GM19099 (cell line): ENCODE measurements around the gene ASTN2.

Experiments
- POLR2A ChIP-seq: IDR thresholded peaks from 3 replicates; pipeline ENCODE4 v1.6.1; 2011; ENCODE audit warnings: low read depth; ENCODE audit not compliant: insufficient read length; ENCODE audit errors: extremely low read depth

Gene ASTN2

DNA sequence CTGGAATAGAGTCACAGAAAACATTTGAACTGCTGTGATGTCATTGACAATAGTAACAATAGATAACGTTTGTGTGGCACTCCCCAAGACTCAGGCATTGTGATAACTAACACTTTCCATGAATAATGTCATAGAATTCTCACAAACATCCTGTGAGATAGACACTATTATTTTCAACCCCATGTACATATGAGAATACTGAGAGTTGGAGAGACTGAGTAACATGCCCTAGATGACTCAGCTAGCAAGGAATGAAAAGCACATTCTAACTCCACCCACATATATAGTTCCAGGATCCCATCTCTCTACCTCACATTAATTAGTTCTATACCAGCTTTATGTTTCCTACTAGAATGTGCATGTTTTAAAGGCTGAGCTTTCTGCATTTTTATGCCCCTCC lies 71.4 kb downstream of the ASTN2 start:
- TF ChIP-seq POLR2A: no peak

DNA sequence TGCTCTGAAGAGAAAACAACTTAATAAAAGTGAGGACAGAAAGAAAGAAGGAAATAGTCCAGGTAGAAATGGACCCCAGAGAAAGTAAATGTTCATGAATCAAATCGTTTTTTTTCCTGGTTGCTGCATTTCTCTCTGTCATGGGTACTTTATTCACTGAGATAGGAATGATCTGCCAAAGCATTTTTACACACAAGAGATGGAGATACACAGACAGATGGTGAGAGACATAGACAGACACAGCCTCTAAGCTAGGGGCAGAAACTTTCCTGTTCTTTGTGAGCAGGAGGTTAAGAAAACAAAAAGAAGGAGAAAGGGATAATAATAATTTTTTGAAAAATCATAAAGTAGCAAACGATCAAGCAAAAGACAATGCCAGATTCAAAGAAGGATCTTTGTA lies 73.7 kb downstream of the ASTN2 start:
- no peak for TF ChIP-seq POLR2A

DNA sequence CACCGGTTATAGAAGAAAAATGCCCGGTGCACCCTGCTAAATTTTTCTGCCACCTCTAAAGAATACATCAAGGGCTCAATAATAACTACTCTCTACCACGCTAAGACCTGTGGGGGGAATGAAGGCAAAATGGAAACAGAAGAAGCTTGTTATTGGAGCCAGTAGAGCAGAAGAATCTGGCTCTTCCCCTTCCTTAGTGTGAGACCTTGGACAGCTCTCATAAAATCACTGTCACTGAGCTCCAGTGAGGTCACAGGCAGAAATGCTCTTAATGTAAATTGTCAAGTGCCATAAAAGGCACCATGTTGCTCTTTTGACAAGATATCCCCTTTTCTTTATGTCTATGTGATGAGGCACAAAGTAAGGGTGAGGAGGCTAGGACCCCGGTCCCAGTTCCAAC lies 74.4 kb downstream of the ASTN2 start:
- TF ChIP-seq POLR2A: no peak

DNA sequence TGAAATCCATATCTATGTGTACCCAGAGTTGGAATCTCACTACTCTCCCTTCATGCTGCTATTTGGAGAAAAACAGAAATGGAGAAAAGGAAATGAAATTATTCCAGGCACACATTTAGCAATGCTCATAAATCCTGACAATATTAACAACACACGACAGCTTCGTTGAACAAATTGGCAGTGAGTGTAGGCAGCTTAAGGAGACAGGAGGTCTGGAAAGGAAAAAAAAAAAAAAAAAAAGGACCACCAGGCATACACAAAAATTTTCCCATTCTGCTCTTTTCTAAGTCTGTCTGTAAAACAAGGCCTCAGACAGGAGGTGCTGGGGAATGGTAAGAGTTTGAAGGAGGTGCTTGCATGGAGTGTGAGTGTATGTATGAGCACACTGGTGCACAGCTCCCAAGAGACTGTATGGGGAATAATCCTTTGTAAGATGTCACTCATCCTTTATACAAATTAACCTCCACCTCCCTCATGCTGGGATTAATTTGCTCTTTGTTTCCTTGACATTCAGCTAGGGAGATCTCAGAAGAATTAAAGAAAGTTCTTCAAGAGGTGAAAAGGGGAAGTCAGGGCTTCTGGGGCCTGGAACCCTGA lies 78.9 kb downstream of the ASTN2 start:
- TF ChIP-seq POLR2A: no peak

DNA sequence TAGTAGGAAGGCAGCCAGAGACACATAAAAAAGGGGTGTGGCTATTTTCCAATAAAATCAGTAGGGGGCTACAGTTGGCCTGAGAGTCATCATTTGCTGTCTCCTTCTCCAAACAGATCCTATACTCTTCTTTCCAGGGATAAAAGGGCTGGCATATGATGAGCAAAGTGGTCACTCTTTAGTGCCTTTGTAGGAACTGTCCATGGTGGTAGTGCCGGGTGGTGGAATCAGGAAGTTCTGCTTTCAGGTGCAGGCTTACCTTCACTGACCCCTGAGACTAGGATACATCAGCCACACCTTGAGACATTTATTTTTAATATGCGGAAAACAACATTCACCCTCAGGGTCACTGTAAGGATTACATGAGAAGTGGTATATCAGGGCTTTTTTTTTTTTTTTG lies 80.8 kb downstream of the ASTN2 start:
- TF ChIP-seq POLR2A: no peak

DNA sequence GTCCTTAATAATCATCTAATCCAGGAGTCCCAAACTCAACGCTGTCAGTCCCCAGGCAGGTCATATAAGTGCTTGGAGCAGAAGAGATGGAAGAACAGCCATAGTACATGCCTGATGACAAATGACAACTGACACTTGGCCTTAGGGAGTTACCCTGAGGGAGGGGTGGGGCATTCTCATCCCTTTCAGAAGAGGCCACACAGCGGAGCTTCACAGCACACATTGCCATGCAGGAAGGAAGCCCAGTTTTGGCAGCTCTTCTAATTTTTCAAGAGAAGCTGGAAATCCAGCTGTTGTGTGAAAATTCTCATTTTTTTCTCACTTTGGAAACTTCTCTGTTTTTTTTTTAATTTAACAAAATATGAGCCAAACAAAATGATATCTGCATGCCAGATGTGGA lies 89.0 kb downstream of the ASTN2 start:
- TF ChIP-seq POLR2A: no peak

DNA sequence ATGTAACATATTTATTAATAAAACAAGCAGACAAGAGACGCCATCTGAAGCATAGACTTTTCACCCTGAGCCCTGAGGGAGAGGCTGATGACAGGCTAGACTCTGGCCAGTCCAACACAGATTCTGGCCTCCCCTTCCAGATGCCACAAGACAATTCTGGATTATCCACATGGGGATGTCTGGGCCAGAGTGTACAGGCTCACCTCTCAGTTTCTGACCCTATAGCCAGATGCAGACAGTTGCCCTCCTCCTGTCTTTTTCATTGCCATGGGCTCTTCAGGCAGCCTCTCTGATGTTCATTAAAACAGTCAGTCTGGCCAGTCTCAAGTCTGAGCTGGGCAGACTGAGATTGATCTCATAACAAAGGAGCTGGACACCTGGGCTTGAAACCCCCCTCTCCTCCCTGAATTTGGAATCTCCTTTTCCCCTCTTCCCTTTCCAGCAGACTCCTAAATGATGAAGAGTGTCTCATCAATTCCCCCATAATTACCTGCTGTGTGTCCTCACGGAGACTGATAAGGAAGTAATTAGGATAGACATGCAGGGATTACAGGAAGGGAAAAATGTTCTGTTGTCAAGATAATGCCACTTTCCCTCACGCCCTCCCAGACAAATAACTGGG lies 89.6 kb downstream of the ASTN2 start:
- no peak for TF ChIP-seq POLR2A

DNA sequence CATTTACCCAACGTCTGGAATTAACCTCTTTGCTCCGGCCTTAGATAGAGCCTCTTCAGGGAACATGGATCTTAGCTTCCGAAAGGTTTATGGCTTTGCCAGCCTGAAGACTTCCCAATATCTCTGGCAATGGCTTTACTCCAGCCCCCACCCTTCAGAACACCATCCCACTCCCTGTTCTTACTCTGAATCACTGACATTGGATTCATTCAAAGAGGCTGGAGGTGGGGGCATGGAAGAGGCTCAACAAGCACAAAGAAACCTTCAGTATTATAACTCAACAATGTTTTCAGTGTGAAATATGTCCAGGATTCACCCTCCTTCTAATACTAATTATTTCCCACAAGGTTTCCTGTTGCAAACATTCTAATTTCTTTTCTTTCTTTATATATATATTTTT lies 91.5 kb downstream of the ASTN2 start:
- TF ChIP-seq POLR2A: no peak

DNA sequence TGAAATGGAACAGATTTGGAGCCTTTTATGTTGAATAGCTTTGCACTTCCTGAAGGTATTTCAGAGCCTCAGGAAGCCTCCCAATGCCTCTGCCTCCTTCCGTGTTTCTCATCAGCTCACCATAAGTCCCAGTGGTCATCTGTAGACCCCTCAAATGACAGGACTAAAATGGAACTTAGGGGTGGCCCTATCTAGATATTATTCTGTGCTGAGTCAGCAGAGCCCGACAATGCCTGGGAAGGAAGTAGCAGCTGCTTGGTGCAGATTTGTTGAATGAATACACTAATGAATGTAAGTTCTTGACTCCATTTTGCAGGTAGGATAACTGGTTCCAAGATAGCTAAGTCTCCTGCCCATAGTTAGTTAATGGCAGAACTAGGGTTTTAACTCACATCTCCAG lies 97.7 kb downstream of the ASTN2 start:
- TF ChIP-seq POLR2A: no peak

DNA sequence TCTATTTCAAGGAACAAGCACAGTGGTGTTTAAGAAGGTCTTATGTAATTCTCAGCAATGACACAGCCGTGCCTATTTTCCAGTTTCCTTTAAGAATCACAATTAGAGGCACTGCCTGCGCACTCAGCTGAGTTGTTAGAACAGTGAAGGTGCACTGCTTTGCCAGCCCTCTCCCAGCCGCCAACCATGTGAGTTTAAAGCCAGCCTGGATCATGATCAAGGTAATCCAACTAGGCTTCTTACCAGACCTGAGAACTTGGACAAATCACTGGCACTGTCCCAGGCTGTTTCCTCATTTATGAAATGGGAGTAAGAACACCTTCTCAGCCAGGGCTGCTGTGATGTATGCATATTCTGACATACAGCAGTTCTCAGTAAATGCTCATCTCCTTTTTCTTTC lies 99.6 kb downstream of the ASTN2 start:
- TF ChIP-seq POLR2A: no peak

DNA sequence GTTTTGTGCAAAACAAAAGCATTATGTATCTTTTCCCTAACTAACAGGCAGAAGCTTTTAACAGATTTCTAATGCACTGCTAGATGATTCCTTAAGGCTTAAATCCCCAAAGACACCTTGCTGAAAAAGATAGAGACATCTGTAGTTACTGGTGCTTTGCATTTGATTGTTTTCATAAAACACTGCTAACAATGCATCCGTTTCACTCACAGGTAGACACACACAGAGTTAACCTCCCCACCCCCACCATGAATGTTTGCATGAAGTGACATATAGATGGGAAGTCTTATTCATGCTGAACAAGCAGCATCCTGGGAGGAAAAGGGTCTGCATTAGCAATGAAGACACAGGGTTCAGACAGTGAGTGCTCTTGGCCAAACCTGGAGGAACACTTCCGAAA lies 100.9 kb downstream of the ASTN2 start:
- no peak for TF ChIP-seq POLR2A

DNA sequence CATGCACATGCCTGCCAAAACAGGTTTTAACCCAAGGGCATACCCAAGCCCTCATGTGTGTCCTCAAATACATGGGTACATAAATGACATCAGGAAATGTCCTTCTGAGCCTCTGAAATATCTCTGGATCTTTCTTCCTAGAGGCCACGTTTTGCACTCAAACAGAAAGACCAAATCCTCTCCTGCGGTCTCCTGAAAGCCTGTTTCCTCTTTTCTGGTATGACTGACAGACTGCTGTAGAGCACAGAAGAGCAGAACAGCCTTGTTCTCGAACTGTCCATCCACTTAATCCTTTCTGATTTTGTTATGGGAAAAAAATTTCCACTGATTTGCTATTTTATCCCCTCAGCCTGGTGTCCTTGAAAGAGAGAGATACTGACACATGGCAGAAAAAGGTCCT lies 107.2 kb downstream of the ASTN2 start:
- no peak for TF ChIP-seq POLR2A

DNA sequence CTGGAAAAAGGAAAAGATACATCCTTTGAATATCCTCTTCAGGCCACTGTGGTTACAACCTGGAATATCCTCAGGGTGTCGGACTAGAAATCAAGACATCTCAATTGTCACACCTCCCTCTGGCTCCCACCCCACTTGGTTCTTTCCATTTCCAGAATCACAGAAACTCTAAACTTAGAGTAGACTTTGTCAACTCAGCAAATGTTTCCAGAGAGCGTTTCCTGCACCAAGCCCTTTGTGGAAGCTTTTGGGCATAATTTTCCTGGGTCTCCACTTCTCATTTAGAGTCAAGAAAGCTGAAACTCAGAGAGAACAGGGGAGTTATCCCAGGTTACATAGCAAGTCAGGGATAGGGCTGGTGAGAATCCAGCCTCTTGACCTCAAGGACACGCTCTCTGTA lies 108.8 kb downstream of the ASTN2 start:
- no peak for TF ChIP-seq POLR2A

DNA sequence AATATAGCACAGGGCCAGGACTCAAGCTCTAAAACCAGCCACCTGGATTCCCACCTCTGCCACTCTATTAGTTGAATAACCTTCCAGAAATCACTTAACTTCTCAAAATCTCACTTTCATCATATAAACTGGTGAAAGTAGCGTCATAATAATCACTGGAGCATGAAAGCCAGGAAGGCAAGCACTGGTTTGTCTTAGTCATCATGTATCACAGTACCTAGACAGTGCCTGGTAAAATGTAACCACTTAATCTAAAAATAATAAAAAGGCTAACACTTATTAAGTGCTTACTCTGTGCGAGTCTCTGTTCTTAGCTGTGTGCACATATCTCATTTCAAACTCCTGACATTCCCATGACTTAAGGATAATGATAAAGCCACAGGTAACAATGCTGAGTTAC lies 109.4 kb downstream of the ASTN2 start:
- no peak for TF ChIP-seq POLR2A

DNA sequence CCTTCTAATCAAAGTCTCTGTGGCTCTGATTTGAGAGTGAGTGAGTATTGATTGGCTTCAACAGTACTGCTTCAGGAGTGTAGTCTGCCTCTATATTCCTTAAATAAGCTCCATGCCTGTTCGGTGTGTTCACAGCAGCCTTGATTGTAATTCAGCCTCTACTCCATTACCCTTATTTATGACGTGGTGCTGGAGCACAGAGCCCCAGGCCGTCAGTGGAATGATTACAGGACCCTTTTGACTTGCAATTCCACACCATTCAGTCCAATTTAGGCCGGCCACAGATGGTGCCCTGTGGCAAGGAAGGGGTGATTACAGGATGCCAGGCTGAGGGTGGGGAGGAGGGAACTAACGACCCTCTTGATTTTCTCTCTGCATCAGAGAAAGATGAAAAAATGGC lies 110.3 kb downstream of the ASTN2 start:
- TF ChIP-seq POLR2A: no peak

DNA sequence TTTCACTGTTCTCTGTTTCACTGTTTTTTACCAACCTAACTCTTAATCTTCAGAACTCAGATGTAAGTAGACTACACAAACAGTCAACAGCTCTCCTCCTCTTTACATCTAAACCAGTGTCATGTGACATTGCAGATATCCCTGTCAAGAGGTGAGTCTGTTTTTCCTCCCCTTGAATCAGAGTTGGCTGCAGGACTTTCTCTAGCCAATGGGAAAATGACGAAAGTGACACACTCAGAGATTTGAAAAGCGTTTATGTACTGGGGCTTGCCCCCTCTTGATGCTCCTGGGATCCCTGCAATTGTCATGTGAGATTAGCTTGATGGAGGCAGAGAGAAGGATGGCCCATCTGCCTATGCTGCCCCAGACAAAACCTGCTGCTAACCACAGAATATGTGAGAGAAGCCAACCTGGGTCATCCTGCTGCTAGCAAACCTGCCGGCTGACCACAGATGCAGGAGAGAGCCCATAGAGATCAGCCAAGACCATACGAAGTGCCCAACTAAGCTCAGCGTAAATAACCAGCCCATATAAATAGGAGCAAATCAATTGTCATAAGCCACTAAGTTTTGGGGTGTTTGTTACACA lies 111.1 kb downstream of the ASTN2 start:
- TF ChIP-seq POLR2A: no peak

DNA sequence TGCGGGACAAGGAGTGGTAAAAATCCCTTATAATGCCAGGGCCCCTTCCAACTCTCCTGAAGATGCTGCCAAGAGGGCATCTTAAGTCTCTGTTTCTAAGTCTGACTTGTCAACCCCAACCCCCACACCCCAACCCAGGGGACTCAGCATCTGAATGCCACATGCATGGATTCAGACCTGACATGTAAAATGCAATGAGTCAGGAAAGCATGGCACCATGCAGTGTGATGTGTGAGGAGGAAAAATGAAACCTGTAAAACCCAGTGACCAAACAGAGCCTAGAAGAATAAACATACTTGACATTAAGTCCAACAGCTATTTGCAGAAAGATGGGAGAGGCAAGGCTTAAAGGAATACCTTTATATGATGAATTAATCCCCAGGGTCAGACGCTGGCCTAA lies 112.4 kb downstream of the ASTN2 start:
- TF ChIP-seq POLR2A: no peak

DNA sequence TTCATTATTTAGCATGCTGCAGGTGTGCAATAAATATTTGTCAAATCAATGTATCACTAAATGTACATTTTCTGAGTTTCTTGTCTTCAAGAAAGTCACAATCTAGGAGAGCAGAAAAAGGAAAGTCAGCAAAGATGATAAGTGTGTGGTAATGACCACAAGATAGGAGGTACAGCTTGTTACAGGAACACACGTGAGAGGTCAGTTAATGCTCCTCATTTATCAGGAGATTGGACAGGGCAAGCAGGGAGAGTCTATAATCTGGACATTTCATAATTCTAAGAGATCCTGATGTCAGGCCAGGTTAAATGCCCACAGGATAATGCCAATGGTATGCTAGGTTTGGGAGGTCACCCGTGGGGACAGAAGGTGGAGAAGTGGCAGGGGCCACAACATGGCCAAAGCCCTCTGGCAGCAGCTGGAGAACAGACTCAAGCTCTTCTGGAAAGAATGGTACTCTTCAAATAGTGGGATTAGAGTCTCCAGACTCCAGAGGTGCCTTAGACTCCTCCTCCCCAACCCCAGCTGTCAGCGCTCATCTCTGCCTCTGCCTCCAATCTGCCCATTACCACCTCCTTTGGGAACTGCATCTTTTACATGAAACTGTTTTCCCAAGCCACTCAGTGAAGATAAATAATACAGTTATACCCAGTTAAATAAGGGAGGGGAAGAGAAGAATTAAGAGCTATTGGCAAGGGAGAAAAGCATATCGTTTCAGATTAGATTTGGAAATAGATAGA lies 114.3 kb downstream of the ASTN2 start:
- TF ChIP-seq POLR2A: no peak
